ENCODE results near the gene PLS1. TPM values are rescaled to one million over a fixed set of nuclear protein-coding genes. Genes with fewer than 3 reads are reported as not detected.
"Not testable (repeated sequence)": the region's sequence is repeated elsewhere in the genome, so short reads cannot be mapped to it uniquely, and the experiment has no call there.

The PLS1 gene
- total RNA-seq, 1 experiment from 2014 or later: 36.1 TPM

DNA sequence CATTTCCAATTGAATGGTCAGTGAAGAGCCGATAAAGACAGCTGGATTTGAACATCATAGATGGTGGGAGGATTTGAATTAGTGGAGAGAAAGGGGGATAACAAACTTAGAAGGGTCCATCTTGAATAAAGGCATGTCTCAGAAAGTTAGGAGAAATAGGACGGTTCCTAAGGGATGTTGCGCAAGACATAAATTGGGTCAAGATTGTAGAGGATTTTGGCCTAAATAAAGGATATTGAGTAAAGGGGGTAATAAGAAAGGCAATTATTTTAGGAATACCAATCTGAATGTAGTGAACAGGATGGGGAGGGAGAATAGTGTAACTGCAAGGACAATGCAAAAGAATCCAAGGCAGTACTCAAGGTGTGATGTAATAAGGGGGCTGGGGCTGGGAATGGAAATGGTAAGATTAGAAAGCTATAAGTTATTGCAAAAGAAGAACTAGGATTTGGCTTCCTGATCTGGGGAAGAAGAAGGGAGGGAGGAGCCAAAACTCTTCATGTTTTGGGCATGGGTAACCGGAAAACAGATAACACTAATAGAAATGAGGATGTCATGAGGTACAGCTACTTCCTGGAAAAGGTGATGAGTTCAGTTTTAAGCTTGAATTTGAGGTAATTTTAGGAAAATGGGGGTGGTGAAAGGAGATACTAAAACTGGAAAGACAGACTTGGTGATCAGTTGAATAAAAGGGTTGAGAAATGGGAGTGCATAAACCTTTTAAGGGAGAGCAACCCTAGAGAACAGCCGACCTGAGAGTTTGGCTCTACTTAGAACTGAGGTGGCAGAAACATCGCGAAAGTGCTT, 110.3 kb downstream of the PLS1 start:
- in situ Hi-C loops (cut with HindIII; ENCODE audit: low pct_unique_long_range_greater_than_20kb, low sequenced_read_pairs) (no loop called here), intact Hi-C loops (cut with micrococcal nuclease; ENCODE audit: unreplicated experiment) (no loop called here)
- POLR2A ChIA-PET: no interaction called here
- Histone ChIP-seq H3K4me3 (ENCODE audit: low read depth in 2 of 2, low read length in 2 of 2) (no peak overlapping the region), H3K4me1 (ENCODE audit: control insufficient read depth, insufficient read depth, low read length) (no peaks in the 10 kb centered on the region), H3K9me3 (ENCODE audit: control insufficient read depth, insufficient read depth, low read depth, low read length) (no peaks in the 10 kb centered on the region), H3K27me3 (ENCODE audit: control insufficient read depth, insufficient read depth, low read length) (no peaks in the 10 kb centered on the region), H3K27ac (ENCODE audit: low read length) (no peak overlapping the region), H3K36me3 (ENCODE audit: control insufficient read depth, insufficient read depth, low read length) (no peaks in the 10 kb centered on the region; the same call in 1 of the 2 replicates)
- no peak for TF ChIP-seq POLR2AphosphoS5 (IDR thresholded peaks at IDR 0.05; ENCODE audit: low read depth, low read length)
- TF ChIP-seq, protein P1, sequence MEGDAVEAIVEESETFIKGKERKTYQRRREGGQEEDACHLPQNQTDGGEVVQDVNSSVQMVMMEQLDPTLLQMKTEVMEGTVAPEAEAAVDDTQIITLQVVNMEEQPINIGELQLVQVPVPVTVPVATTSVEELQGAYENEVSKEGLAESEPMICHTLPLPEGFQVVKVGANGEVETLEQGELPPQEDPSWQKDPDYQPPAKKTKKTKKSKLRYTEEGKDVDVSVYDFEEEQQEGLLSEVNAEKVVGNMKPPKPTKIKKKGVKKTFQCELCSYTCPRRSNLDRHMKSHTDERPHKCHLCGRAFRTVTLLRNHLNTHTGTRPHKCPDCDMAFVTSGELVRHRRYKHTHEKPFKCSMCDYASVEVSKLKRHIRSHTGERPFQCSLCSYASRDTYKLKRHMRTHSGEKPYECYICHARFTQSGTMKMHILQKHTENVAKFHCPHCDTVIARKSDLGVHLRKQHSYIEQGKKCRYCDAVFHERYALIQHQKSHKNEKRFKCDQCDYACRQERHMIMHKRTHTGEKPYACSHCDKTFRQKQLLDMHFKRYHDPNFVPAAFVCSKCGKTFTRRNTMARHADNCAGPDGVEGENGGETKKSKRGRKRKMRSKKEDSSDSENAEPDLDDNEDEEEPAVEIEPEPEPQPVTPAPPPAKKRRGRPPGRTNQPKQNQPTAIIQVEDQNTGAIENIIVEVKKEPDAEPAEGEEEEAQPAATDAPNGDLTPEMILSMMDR (IDR thresholded peaks at IDR 0.05): no peak
- DNase-seq (ENCODE audit: low read depth, low spot score): no peak
- no peak for ATAC-seq
- CTCF ChIA-PET: no interaction called here
- no TSS peak for BruUV-seq (replicated peaks)

DNA sequence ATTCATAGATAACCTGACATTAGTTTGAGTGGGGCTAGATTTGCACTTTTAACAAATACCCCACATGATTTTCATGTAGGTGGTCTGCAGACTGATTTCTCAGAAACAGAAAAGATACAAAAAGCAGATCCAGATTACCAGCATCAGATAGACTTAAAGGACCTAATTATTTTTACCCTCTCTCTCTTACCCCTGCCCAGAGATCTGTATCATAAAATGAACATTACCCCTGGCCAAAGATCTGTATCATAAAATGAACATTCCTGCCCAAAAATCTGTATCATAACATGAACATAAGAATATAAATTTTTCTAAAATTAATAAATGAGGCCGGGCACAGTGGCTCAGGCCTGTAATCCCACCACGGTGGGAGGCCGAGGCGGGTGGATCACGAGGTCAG, 113.0 kb downstream of the PLS1 start:
- intact Hi-C loops (cut with micrococcal nuclease; ENCODE audit: unreplicated experiment): no loop called here
- Histone ChIP-seq H3K4me1 (ENCODE audit: control insufficient read depth, insufficient read depth, low read length) (no peaks in the 10 kb centered on the region), H3K36me3 (ENCODE audit: control insufficient read depth, insufficient read depth, low read length) (no peaks in the 10 kb centered on the region; the same call in 1 of the 2 replicates), H3K4me3 (ENCODE audit: low read depth in 2 of 2, low read length in 2 of 2) (no peak overlapping the region), H3K27me3 (ENCODE audit: control insufficient read depth, insufficient read depth, low read length) (no peaks in the 10 kb centered on the region), H3K9me3 (ENCODE audit: control insufficient read depth, insufficient read depth, low read depth, low read length) (no peaks in the 10 kb centered on the region), H3K27ac (ENCODE audit: low read length) (no peak overlapping the region)
- TF ChIP-seq POLR2AphosphoS5 (IDR thresholded peaks at IDR 0.05; ENCODE audit: low read depth, low read length) (no peak), SIN3A (IDR thresholded peaks at IDR 0.05; ENCODE audit: borderline replicate concordance, insufficient read depth, low read depth, low read length) (no peak), TCF7L2 (IDR thresholded peaks at IDR 0.05; ENCODE audit: low read depth, low read length) (no peak)
- TF ChIP-seq, protein P2, sequence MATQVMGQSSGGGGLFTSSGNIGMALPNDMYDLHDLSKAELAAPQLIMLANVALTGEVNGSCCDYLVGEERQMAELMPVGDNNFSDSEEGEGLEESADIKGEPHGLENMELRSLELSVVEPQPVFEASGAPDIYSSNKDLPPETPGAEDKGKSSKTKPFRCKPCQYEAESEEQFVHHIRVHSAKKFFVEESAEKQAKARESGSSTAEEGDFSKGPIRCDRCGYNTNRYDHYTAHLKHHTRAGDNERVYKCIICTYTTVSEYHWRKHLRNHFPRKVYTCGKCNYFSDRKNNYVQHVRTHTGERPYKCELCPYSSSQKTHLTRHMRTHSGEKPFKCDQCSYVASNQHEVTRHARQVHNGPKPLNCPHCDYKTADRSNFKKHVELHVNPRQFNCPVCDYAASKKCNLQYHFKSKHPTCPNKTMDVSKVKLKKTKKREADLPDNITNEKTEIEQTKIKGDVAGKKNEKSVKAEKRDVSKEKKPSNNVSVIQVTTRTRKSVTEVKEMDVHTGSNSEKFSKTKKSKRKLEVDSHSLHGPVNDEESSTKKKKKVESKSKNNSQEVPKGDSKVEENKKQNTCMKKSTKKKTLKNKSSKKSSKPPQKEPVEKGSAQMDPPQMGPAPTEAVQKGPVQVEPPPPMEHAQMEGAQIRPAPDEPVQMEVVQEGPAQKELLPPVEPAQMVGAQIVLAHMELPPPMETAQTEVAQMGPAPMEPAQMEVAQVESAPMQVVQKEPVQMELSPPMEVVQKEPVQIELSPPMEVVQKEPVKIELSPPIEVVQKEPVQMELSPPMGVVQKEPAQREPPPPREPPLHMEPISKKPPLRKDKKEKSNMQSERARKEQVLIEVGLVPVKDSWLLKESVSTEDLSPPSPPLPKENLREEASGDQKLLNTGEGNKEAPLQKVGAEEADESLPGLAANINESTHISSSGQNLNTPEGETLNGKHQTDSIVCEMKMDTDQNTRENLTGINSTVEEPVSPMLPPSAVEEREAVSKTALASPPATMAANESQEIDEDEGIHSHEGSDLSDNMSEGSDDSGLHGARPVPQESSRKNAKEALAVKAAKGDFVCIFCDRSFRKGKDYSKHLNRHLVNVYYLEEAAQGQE (IDR thresholded peaks at IDR 0.05; ENCODE audit: insufficient read depth in 1 of 2, low read depth in 2 of 2, low read length in 1 of 2): no peak
- TF ChIP-seq, protein P1 (IDR thresholded peaks at IDR 0.05): no peak
- ATAC-seq (no peak), DNase-seq (ENCODE audit: low read depth, low spot score) (no peak)
- BruUV-seq (replicated peaks): no TSS peak
- in situ Hi-C loops (cut with HindIII; ENCODE audit: low pct_unique_long_range_greater_than_20kb, low sequenced_read_pairs): no loop called here
- ChIA-PET POLR2A (no interaction called here), CTCF (no interaction called here)

DNA sequence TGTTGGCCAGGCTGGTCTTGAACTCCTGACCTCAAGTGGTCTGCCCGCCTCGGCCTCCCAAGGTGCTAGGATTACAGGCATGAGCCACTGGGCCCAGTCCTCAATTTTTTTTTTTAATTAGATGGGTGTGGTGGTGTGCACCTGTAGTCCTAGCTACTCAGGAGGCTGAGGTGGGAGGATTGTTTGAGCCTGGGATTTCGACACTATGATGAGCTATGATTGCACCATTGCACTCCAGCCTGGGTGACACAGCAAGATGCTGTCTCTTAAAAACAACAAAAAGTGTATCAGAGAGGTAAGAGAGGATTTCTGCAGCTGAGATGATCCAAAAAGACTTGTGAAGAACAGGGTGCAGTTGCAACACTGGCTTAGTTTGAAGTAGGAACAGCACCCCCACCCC, 118.7 kb downstream of the PLS1 start:
- CTCF ChIA-PET; H3K9me3 ChIP-seq (ENCODE audit: control insufficient read depth, insufficient read depth, low read depth, low read length); H3K4me1 ChIP-seq (ENCODE audit: control insufficient read depth, insufficient read depth, low read length); BruUV-seq (replicated peaks); ATAC-seq; in situ Hi-C loops (cut with HindIII; ENCODE audit: low pct_unique_long_range_greater_than_20kb, low sequenced_read_pairs); POLR2A ChIA-PET; H3K36me3 ChIP-seq (ENCODE audit: control insufficient read depth, insufficient read depth, low read length); DNase-seq (ENCODE audit: low read depth, low spot score); H3K27ac ChIP-seq (ENCODE audit: low read length); intact Hi-C loops (cut with micrococcal nuclease; ENCODE audit: unreplicated experiment); H3K27me3 ChIP-seq (ENCODE audit: control insufficient read depth, insufficient read depth, low read length); H3K4me3 ChIP-seq (ENCODE audit: low read depth in 2 of 2, low read length in 2 of 2): not testable (repeated sequence)
